NCI-H526 treated with DMSO at 0.1 percent for 48 hours (cell line): ENCODE data around the gene RAPGEF4.

Source experiments
- DNase-seq: peaks from one replicate; lab custom pipeline; 2025; lab: John Stamatoyannopoulos, UW

Gene RAPGEF4

DNA sequence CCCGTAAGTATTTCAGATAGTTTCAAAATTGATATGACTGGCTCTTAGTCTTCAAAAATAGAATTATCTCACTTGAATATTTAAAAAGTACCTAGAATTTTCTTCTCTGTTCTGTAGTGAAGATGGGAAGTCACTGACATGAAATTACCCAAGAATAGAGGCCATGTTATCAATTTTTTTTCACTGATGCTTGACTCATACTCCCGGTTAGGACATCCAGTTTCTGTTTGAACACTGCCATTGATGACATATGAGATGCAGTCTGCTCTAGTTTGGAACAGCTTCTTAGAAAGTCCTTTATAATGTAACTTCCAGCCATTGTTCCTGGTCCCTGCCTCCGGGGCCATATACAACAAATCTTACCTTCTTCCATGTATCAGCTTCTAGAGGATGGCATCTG is 366.0 kb downstream of the RAPGEF4 start:
- no peak for DNase-seq
